Activated CD4-positive, alpha-beta T cell treated with anti-CD3 and anti-CD28 coated beads for 1 hour (primary cell): ENCODE data around the gene SMIM20.

Experiments used
- DNase-seq: peaks from one replicate; pipeline ENCODE4 v3.0.0-alpha.2; 2020

The SMIM20 gene

DNA sequence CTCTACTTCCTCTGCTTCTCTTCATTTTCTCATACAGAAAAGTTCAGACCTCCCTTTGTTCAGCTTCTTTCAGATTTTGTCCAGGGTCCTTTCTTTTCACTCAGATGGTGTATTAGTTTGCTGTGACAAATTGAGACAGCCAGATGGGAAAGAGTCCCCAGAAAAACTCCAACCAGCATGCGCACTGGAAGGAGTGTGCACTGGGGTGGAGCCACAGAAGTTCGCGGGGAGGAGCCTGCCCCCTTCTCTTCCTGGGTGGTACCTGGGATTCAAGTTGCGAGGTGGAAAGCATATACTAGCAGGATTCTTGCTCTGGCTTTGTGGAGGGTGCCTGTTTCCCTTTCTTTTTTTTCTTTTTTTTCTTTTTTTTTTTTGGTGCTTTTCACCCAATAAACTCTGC lies 51.6 kb downstream of the SMIM20 start:
- DNase-seq, result no peak

DNA sequence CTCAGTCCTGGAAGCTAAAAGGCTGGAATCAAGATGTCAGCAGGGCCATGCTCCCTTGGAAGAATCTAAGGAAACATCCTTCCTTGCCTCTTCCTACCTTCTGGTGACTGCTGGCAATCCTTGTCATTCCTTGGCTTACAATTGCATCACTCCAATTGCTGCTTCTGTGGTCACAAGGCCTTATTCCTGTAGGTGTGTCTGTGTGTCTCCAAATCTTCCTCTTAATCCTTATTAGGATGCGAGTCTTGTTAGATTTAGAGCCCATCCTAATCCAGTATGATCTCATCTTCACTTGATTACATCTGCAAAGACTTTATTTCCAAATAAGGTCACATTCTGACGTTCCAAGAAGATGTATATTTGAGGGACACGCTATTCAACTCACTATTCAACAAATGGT lies 52.2 kb downstream of the SMIM20 start:
- DNase-seq, result no peak

DNA sequence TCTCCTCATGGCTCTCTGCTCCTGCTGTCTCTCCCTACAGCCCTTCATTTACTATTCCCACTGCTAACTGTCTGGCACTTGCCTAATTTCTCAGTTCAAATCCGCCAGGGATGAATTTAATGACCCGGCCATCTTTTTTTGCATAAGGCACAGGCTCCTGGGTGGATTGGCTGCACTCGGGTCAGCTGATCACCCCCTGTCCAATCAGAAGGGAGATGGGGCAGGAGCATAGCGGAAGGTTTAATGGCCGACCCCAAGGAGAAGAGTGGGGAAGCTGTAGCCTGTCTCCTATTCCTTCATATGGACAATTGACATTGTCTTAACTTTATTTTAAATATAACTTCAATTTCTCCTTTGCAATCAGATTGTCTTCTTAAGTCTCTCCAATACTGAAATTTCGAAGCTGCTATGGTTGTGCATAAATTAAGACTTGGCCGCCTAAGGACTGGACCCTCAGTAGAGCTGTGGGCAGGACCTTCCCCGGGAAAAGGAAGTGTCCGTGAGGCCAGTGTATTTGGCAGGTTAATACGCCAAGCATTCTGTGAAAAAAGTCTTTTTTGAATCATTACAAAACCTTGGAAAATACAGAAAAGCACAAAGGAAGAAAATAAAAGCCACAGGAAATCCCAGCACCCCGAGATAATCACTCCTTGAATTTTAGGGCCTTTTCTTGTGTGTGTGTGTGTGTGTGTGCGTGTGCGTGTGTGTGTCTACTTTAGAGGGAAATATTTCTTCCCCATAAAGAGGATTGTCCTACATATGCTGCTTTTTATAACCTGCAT lies 55.5 kb downstream of the SMIM20 start:
- DNase-seq, result no peak

DNA sequence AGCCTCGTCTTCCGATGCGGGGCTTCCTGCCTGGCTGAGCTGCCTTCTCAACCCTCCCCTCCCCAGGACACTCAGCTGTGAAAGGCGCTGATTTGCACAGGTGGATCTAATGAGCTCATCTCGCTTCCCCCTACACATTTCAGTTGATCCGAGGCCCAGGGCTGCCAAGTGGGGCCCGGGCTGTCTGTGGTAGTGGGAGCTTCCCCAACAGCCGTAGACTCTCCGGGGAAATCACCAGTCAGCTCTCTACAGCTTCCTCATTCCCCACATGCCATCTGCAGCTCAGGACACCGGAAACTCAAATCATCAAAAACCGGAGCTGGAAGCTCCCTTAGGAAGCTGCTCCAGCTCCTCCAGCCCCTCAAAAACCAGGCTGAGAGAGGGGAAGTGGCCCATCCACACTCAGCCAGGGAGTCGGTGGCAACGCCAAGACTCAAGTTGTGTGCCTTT lies 56.2 kb downstream of the SMIM20 start:
- no peak for DNase-seq

DNA sequence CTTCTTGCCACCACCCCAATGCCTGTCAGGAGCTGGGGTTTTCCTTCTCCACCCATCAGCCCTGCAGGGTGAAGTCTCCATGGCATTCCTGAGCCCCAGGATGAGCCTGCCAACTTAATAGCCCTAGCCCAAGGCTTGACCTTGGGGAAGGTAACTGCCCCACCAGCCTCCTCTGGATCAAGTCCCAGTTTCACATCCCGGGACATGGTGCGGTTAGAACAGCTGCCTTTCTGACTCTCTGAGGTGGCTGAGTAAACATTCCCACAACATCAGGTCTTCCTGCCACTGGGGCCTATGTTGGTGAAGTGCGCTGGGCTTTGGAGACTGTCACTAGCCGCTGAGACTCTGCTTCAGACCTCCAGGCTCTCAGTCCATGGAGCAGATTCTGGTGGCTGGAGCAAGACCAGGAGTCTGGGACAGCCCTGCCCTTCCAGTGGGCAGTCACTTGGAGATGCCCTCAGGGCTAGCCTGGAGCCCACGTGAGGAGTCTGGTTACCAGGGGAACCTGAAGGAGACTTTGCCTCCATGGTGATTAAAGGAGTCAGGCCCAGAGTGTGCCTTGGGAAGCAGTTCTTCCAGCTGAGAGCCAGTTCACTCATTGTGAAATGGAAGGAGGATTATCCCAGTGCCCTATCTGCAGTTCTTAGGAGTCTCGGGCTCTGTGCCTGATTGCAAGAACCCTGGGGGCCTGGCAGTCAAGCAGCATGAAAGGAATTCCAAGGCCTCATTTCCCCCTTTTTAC lies 56.8 kb downstream of the SMIM20 start:
- no peak for DNase-seq

GRCh38 chr4:25972366-25972765 lies 58.3 kb downstream of the SMIM20 start:
- no peak for DNase-seq

- no peak for DNase-seq
These were observed 59.1 kb downstream of the SMIM20 start for GRCh38 chr4:25972984-25973745.

- DNase-seq, result no peak
These were observed 62.8 kb downstream of the SMIM20 start for GRCh38 chr4:25976780-25977179.

DNA sequence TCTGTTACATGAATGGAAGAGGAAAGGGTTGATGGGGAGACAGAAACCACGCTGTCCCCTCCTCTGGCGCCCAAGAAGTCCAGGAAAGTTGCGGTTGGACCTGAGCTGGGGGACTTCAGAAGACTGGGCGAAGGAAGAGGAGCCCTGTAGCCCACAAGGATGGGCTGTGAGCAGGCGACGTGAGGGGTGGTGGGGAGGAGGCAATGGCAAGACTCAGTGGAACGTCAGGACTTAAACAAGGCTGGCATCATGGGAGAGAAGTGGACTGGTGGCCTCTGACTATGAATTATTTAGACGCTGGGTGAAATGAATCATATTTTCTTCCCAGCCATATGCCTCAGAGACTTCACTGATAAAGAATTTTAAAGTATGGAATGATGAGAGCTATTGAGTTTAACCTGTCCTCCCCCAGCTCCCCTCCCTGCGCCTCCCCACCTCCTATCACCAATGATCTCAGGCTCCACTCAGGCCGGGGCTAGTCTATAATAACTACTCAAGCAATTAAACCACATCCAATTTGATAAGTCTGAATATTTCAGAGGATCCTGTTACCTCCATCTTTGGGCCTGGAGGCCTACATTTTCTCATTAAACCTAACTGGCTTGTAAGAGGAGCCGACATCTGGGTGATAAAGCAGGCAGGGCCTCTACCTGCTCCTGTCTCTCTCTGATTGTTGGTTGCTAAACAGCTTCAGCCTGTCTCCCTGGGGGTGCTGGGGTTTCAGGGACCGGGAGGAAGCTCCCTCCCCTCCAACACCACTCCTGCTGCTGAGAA lies 63.6 kb downstream of the SMIM20 start:
- no peak for DNase-seq

DNA sequence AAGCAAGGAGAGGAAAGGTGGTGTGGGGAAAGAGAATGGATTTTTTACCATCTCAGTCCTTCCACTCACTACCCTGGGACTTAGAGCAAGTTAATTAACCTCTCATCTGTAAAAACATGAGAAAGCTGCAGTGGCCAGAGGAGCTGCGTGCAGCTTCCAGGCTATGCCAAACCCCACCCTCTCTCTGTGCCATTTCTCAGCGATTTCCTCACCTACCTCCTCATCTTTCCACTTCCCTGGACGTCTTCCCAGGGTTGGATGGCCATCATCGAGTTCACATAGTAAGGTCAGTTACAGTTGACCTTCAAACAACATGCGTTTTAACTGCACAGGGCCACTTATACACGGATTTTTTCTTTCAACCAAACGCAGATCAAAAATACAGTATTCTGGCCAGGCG lies 64.3 kb downstream of the SMIM20 start:
- no peak for DNase-seq
